Activated CD4-positive, alpha-beta memory T cell treated with anti-CD3 and anti-CD28 coated beads for 36 hours (primary cell): Measurements from ENCODE around the gene CDKAL1. TPM values are rescaled to one million over a fixed set of nuclear protein-coding genes. Genes with fewer than 3 reads are reported as not detected.
"Not testable (repeated sequence)": the region's sequence is repeated elsewhere in the genome, so short reads cannot be mapped to it uniquely, and the experiment has no call there.

Experiments used
- CTCF ChIA-PET: fragments of 350-600 bp; sonication (Branson Sonifier 250); formaldehyde crosslinking; loops from one replicate; lab custom pipeline; 2021; ENCODE audit warnings: antibody characterized with exemption, inconsistent platforms; lab: Charles Lee
- POLR2A ChIA-PET: fragments of 350-600 bp; sonication (Branson Sonifier 250); formaldehyde crosslinking; loops from one replicate; lab custom pipeline; 2021; ENCODE audit warnings: antibody characterized with exemption; lab: Charles Lee
- DNase-seq: peaks from one replicate; pipeline ENCODE4 v3.0.0-alpha.2; 2020
- H3K27ac Mint-ChIP-seq: one replicate; pipeline ENCODE4 v1.8.0; 2021; ENCODE audit warnings: mixed read lengths
- H3K27me3 Mint-ChIP-seq: one replicate; pipeline ENCODE4 v1.8.0; 2021; ENCODE audit warnings: mixed read lengths
- H3K36me3 Mint-ChIP-seq: one replicate; pipeline ENCODE4 v1.8.0; 2021; ENCODE audit warnings: mixed read lengths
- H3K4me1 Mint-ChIP-seq: one replicate; pipeline ENCODE4 v1.8.0; 2021; ENCODE audit warnings: low read depth, mixed read lengths
- H3K4me3 Mint-ChIP-seq: one replicate; pipeline ENCODE4 v1.8.0; 2021; ENCODE audit warnings: mild to moderate bottlenecking, mixed read lengths
- H3K9me3 Mint-ChIP-seq: one replicate; pipeline ENCODE4 v1.8.0; 2021; ENCODE audit warnings: mixed read lengths
- intact Hi-C: fragments of 100-400 bp; cut with micrococcal nuclease; formaldehyde crosslinking; loops from one replicate; pipeline ENCODE4 v1.15.1; 2023
- total RNA-seq, 2 experiments: library from RNA; stranded (reverse); gene quantifications; one replicate each; pipeline ENCODE4 v1.2.3, GENCODE V29; 2021

The CDKAL1 gene
- total RNA-seq, 2 experiments from 2014 or later, result 23.1 to 23.2 TPM

- Mint-ChIP-seq H3K9me3 (peaks cover 40% of the 10 kb centered on the region), H3K4me1 (no peaks in the 10 kb centered on the region), H3K36me3 (peaks cover 51% of the 10 kb centered on the region), H3K27me3 (no peaks in the 10 kb centered on the region), H3K27ac (no peak overlapping the region), H3K4me3 (no peak overlapping the region)
- no peak for DNase-seq
- ChIA-PET POLR2A (no interaction called here), CTCF (no interaction called here)
- intact Hi-C loops, result no loop called here
Observed at GRCh38 chr6:21235162-21235561, 700.9 kb downstream of the CDKAL1 start.

GRCh38 chr6:21238208-21238607, 704.0 kb downstream of the CDKAL1 start:
- Mint-ChIP-seq H3K4me3 (no peak overlapping the region), H3K9me3 (peaks cover 42% of the 10 kb centered on the region), H3K36me3 (peaks cover 21% of the 10 kb centered on the region), H3K27ac (no peak overlapping the region), H3K4me1 (no peaks in the 10 kb centered on the region), H3K27me3 (no peaks in the 10 kb centered on the region)
- POLR2A ChIA-PET, result no interaction called here
- intact Hi-C loops, result no loop called here
- no peak for DNase-seq
- CTCF ChIA-PET, result no interaction called here

- ChIA-PET POLR2A (no interaction called here), CTCF (no interaction called here)
- intact Hi-C loops, result no loop called here
- Mint-ChIP-seq H3K27ac (no peak overlapping the region), H3K4me3 (no peak overlapping the region), H3K27me3 (no peaks in the 10 kb centered on the region), H3K36me3 (peaks cover 2% of the 10 kb centered on the region), H3K9me3 (peaks cover 32% of the 10 kb centered on the region), H3K4me1 (no peaks in the 10 kb centered on the region)
- DNase-seq, result no peak
Observed at GRCh38 chr6:21240709-21241108, 706.5 kb downstream of the CDKAL1 start.

- intact Hi-C loops, result no loop called here
- Mint-ChIP-seq H3K9me3 (peaks cover 32% of the 10 kb centered on the region), H3K4me1 (no peaks in the 10 kb centered on the region), H3K27ac (no peak overlapping the region), H3K27me3 (no peaks in the 10 kb centered on the region), H3K4me3 (no peak overlapping the region), H3K36me3 (no peaks in the 10 kb centered on the region)
- CTCF ChIA-PET, result no interaction called here
- DNase-seq, result no peak
- POLR2A ChIA-PET, result no interaction called here
Observed at GRCh38 chr6:21241231-21242130, 707.2 kb downstream of the CDKAL1 start.

GRCh38 chr6:21244897-21245470, 710.7 kb downstream of the CDKAL1 start:
- H3K9me3 Mint-ChIP-seq, result peaks cover 3% of the 10 kb centered on the region
- ChIA-PET POLR2A (no interaction called here), CTCF (no interaction called here)
- no peaks in the 10 kb centered on the region for H3K36me3 Mint-ChIP-seq
- no peaks in the 10 kb centered on the region for H3K4me1 Mint-ChIP-seq
- H3K27me3 Mint-ChIP-seq, result no peaks in the 10 kb centered on the region
- intact Hi-C loops, result no loop called here
- H3K27ac Mint-ChIP-seq, result no peak overlapping the region
- DNase-seq, result no peak
- H3K4me3 Mint-ChIP-seq, result no peak overlapping the region

GRCh38 chr6:21245488-21245887, 711.2 kb downstream of the CDKAL1 start:
- ChIA-PET POLR2A (no interaction called here), CTCF (no interaction called here)
- no peak overlapping the region for H3K4me3 Mint-ChIP-seq
- no peaks in the 10 kb centered on the region for H3K4me1 Mint-ChIP-seq
- no peaks in the 10 kb centered on the region for H3K27me3 Mint-ChIP-seq
- H3K36me3 Mint-ChIP-seq, result no peaks in the 10 kb centered on the region
- intact Hi-C loops, result no loop called here
- DNase-seq, result no peak
- H3K9me3 Mint-ChIP-seq, result peaks cover 2% of the 10 kb centered on the region
- H3K27ac Mint-ChIP-seq, result no peak overlapping the region

GRCh38 chr6:21246075-21246474, 711.8 kb downstream of the CDKAL1 start:
- Mint-ChIP-seq H3K36me3 (no peaks in the 10 kb centered on the region), H3K4me1 (no peaks in the 10 kb centered on the region), H3K9me3 (peaks cover 2% of the 10 kb centered on the region), H3K27me3 (peaks cover 2% of the 10 kb centered on the region), H3K27ac (no peak overlapping the region), H3K4me3 (no peak overlapping the region)
- POLR2A ChIA-PET, result no interaction called here
- CTCF ChIA-PET, result no interaction called here
- DNase-seq, result no peak
- intact Hi-C loops, result no loop called here

- H3K4me1 Mint-ChIP-seq, H3K9me3 Mint-ChIP-seq, H3K36me3 Mint-ChIP-seq, H3K27me3 Mint-ChIP-seq, CTCF ChIA-PET, POLR2A ChIA-PET, DNase-seq, H3K4me3 Mint-ChIP-seq, intact Hi-C loops, H3K27ac Mint-ChIP-seq: not testable (repeated sequence)
Observed at GRCh38 chr6:21254460-21254859, 720.2 kb downstream of the CDKAL1 start.

GRCh38 chr6:21256197-21256596, 721.9 kb downstream of the CDKAL1 start:
- ChIA-PET POLR2A (no interaction called here), CTCF (no interaction called here)
- intact Hi-C loops, result no loop called here
- Mint-ChIP-seq H3K9me3 (peaks cover 3% of the 10 kb centered on the region), H3K36me3 (no peaks in the 10 kb centered on the region), H3K4me1 (peaks cover 3% of the 10 kb centered on the region), H3K4me3 (no peak overlapping the region), H3K27ac (no peak overlapping the region), H3K27me3 (peaks cover 5% of the 10 kb centered on the region)
- no peak for DNase-seq

GRCh38 chr6:21257125-21257524, 722.9 kb downstream of the CDKAL1 start:
- POLR2A ChIA-PET, result no interaction called here
- Mint-ChIP-seq H3K4me3 (no peak overlapping the region), H3K36me3 (no peaks in the 10 kb centered on the region), H3K9me3 (peaks cover 3% of the 10 kb centered on the region), H3K27ac (no peak overlapping the region), H3K4me1 (peaks cover 3% of the 10 kb centered on the region), H3K27me3 (peaks cover 5% of the 10 kb centered on the region)
- no peak for DNase-seq
- intact Hi-C loops, result no loop called here
- CTCF ChIA-PET, result no interaction called here

GRCh38 chr6:21258665-21259064, 724.4 kb downstream of the CDKAL1 start:
- Mint-ChIP-seq H3K27me3 (peaks cover 5% of the 10 kb centered on the region), H3K27ac (no peak overlapping the region), H3K36me3 (no peaks in the 10 kb centered on the region), H3K9me3 (peaks cover 3% of the 10 kb centered on the region), H3K4me3 (no peak overlapping the region), H3K4me1 (peaks cover 3% of the 10 kb centered on the region)
- CTCF ChIA-PET, result no interaction called here
- no peak for DNase-seq
- intact Hi-C loops, result no loop called here
- POLR2A ChIA-PET, result no interaction called here

- ChIA-PET CTCF (no interaction called here), POLR2A (no interaction called here)
- intact Hi-C loops, result loop anchor here (10.0 kb wide), 2 partner anchors 325 to 555 kb away; no protein-coding TSS in a partner anchor
- Mint-ChIP-seq H3K27me3 (peaks cover 5% of the 10 kb centered on the region), H3K27ac (no peak overlapping the region), H3K36me3 (no peaks in the 10 kb centered on the region), H3K4me3 (no peak overlapping the region), H3K9me3 (no peaks in the 10 kb centered on the region), H3K4me1 (peaks cover 11% of the 10 kb centered on the region)
- DNase-seq, result no peak
Observed at GRCh38 chr6:21259660-21260059, 725.4 kb downstream of the CDKAL1 start.

GRCh38 chr6:21262504-21262903, 728.2 kb downstream of the CDKAL1 start:
- H3K4me3 Mint-ChIP-seq, result no peak overlapping the region
- H3K9me3 Mint-ChIP-seq, result no peaks in the 10 kb centered on the region
- H3K4me1 Mint-ChIP-seq, result peaks cover 22% of the 10 kb centered on the region
- POLR2A ChIA-PET, result no interaction called here
- H3K36me3 Mint-ChIP-seq, result no peaks in the 10 kb centered on the region
- peaks cover 5% of the 10 kb centered on the region for H3K27me3 Mint-ChIP-seq
- intact Hi-C loops, result loop anchor here (10.0 kb wide), 2 partner anchors 322 to 558 kb away; no protein-coding TSS in a partner anchor
- no peak overlapping the region for H3K27ac Mint-ChIP-seq
- DNase-seq, result no peak
- CTCF ChIA-PET, result no interaction called here
